ENCODE data around the gene ARCN1.

ARCN1 gene

DNA sequence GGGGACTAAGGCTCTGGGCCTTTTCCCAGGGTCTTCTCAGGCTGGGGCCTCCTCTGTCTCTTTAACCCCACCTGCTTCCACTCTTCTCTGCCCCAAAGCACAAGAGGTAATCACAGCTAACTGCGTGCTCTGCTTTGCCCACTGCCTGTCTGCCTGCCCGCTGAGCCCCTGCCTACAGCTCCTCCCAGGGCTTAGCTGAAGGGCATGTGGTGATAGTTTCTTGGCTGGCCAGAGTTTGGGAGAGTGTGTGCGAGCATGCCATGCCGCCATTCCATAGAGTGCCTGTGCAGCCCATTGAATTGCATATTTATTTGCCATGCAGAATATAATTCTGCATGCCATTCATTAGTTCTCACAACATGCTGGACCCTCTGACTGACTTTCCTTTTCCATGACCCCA, 67.7 kb downstream of the ARCN1 start:
- DNase-seq (ENCODE audit: low spot score), result no peak

DNA sequence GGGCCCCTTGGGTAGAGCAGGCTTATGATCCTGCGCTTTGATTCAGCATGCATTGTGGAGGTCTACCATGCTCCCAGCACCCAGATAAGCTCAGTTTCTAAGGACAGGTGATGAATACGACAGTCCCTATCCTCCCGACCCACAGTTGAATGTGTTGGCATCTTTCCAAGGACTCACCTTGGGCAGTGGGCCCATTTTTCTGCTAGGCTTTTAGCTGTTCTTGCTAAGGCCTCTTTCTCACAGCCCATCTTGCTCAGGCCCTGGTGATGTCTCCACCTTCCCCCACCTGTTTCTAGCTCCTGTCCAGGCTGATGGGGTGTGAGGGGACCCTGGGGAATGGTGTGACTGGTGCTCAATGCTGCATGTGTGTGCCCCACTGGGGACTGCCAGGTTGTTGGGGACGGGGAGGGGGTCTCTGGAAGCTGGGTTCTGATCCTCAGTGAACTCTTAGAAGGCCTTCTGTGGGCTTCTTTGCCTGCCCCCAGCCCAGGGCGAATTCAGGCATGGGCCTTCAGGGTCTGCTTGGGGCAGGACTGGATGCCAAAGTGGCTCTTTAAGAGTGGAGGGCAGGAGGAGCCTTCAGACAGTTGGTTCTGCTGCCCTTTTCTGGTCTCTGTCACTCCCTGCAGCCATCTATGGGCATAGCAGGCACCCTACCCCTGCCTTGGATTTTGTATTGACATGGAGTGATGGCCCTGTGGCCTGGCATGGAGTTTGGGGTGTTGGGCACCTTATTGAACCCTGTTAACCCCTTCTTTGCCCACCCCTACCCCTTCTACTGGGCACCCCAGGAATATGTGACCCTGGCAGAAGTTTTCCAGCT, 68.3 kb downstream of the ARCN1 start:
- DNase-seq (ENCODE audit: low spot score), result no peak

DNA sequence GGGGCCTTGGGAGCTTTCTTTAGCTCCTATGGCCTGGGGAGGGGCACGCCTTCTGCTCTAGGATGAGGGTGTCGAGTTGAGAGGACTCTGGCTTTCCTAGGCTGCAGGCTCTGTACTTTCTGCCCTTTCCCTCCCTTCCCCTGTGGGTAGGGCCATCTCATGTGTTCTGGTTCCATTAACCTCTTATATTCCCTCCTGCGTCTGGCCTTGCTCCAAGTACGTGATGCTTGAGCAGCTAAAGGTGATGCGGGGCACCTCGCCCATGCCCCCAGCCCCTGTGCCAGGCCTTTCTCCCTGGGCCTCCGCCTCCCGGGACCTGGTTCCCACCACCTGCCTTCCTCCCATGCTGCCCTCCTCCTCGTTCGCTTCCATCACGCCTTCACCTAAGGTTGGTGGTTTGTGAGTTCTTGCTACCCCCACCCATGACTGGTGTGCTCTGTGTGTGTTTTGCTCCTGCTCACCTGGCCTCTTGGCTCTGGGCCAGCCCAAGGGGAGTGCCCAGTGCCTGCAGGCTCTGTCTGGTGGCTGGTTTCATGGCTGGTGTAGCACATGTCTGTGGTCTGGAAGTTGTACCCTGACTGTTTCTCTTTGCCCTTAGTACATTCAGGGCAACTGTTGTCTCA, 69.3 kb downstream of the ARCN1 start:
- DNase-seq (ENCODE audit: low spot score), result no peak

DNA sequence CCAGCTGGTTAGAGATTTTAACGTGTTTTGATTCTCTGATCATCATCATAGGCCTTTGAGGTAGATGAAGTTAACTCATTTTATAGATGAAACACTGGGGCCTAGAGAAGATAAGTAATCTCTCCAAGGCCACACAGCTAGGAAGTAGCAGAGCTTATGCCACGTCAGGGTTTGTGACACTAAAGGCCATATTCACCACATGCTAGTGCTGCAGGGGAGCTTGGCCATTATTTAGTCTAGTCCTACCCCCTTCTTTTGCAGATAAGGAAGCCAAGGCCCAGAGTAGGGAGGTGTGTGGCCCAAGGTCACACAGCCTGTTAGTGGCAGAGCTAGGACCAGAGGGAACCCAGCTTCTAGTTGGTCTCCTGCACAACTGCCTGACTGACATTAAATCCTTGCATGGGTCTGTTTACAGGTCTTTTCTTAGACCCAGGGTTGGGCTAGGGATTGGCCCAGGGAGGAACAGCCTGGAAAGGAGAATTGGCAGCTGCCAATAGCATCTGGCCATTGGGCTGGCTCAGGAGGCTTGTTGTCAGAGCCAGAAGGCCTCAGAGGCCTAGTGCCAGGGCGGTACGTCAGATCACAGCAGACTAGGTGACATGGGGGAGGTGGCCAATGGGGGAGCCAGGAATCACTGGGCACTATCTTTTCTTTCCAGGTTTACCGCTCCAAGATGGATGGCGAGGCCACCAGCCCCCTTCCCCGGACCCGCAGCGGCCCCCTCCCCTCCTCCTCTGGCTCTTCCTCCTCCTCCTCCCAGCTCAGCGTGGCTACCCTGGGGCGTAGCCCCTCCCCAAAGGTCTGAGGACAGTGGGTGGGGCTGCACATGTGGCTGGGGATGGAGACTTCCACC, 71.2 kb downstream of the ARCN1 start:
- no peak for DNase-seq (ENCODE audit: low spot score)

DNA sequence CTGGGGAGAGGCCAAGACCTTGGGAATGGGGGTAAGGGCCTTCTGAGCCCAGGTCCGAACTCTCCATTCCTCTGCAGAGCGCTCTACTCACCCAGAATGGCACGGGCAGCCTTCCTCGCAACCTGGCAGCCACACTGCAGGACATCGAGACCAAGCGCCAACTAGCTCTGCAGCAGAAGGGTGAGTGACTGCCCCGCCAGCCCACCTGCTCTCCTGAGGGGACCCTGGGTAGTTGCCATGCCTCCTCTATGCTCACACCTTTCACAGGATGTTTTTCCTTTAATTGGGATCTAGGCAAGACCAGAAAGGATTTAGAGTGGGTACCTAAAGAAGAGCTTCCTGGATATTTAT, 71.8 kb downstream of the ARCN1 start:
- no peak for DNase-seq (ENCODE audit: low spot score)

DNA sequence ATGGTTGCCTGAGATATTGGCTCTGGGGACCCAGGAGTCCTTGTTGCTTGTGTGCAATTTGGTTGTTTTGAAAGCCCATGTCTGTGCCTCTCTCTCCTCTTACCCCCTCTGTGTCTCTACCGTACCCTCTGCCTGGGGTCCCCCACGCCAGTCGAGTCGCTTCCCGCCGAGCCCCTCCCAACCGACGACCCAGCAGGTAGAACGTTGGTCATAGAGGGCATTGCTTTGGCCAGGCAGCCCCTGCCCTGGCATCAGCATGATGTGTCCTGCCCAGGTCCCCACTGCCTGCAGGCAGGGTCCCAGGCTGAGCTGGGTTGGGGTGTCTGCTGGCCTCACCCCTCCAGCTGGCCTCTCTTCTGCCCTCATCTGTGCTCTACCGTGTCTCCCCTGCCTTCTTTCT, 72.3 kb downstream of the ARCN1 start:
- DNase-seq (ENCODE audit: low spot score), result no peak

DNA sequence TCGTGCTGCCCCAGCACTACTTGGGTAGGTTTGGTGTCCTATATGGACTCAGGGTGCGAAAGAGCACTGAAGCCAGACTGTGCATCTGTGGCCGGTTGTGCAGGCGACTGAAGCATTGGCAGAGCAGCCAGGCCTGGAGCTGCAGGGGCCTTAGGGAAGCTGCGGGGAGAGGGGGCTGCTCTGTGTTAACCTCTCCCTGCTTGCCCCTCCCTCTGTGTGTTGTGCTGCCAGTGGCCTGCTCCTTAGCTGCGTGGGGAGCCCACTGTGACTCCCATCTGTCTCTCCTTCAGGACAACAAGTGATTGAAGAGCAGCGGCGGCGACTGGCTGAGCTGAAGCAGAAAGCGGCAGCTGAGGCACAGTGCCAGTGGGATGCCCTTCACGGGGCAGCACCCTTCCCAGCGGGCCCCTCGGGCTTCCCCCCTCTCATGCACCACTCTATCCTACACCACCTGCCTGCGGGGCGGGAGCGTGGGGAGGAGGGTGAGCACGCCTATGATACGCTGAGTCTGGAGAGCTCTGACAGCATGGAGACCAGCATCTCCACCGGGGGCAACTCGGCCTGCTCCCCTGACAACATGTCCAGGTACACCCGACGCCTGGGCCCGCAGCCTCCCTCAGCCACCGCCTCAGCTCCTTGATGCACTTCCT, 73.0 kb downstream of the ARCN1 start:
- DNase-seq (ENCODE audit: low spot score), result no peak

DNA sequence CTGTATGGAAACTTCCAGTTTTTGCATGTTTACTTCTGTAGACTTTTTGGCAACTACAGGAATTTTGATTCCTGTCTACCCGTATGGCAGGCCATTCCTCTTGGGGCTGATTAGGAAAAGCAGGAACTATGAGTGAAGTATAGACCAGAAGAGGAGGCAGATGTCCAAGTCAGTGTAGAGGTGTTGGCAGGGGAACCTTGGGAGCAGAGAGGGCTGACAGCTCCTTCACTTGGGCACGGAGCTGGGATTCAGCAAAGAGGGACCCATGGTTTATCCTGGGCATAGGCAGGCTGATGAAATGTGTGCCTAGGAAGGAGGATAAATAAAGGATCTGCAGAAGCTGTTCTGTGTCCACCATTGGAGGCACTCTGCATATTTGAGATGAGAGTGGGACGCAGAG, 74.2 kb downstream of the ARCN1 start:
- no peak for DNase-seq (ENCODE audit: low spot score)

DNA sequence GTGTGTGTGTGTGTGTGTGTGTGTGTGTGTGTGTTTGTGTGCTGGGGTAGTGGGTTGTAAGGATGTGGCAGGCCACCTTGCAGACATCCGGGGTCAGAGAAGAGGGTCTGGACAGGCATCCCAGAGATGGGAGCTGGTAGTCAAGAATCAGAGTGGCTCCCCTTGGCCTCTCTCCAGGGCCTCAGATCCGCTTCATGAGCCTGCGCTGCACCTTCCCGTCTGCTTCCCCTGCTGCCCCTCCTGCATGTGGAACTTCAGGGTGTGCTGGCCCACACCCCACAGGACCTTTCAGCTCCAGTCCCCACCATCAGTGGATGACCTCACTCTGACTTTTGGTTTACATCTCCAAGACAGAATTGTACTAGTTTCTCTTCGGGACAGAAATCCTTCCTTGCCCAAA, 76.1 kb downstream of the ARCN1 start:
- no peak for DNase-seq (ENCODE audit: low spot score)

DNA sequence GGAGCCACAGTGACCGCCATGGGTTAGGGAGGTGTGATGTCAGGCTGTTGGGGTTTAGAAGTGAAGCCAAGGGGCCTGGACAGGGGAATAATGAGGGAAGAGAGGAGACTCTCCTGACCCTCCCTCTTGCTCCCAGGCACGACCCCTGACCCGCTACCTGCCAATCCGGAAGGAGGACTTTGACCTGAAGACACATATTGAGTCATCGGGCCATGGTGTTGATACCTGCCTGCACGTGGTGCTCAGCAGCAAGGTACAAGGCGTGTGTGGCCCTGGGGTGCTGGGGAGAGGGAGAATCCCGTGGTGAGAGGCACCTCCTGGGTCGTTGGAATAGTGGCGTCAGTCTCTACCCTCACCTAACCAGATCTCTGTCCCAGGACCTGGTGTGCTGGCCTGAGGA, 77.7 kb downstream of the ARCN1 start:
- DNase-seq (ENCODE audit: low spot score), result no peak

DNA sequence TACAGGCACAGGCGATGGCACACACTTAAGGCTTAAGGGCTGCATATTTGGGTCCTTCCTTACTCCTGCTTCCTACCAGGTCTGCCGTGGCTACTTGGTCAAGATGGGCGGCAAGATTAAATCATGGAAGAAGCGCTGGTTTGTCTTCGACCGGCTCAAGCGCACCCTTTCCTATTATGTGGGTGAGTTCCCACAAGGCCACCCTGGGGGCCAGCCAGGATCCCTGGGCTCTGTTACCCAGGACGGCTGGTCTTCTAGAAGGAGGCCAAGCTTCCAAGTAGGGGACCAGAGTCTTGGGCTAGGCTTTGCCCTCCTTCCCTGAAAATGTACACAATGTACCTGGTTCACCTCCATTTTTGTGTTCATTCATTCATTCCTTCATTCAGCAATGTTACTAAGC, 78.2 kb downstream of the ARCN1 start:
- no peak for DNase-seq (ENCODE audit: low spot score)

DNA sequence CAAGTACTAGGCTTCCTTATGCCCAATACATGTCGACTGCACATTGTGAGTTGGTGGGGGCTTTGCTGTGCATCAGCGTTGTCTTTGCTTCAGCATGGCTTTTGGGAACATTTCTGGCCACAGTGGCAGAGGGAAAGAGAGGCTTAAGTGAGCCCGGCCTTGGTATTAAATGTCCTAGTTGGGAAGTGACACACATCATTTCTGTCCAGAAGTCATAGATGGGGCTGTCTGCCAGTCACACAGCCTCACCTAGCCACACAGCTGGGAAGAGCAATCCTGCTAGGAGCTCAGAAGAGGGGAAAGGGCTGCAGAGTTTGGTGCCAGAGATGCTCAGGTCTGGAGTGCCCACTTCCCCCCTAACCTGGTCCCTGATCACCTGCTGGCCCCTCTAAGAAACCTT, 79.6 kb downstream of the ARCN1 start:
- no peak for DNase-seq (ENCODE audit: low spot score)
